ENCODE data around the gene CACNB4. TPM values are rescaled to one million over a fixed set of nuclear protein-coding genes. Genes with fewer than 3 reads are reported as not detected.

Gene CACNB4
- total RNA-seq, 1 experiment from 2014 or later, result 1.7 TPM

DNA sequence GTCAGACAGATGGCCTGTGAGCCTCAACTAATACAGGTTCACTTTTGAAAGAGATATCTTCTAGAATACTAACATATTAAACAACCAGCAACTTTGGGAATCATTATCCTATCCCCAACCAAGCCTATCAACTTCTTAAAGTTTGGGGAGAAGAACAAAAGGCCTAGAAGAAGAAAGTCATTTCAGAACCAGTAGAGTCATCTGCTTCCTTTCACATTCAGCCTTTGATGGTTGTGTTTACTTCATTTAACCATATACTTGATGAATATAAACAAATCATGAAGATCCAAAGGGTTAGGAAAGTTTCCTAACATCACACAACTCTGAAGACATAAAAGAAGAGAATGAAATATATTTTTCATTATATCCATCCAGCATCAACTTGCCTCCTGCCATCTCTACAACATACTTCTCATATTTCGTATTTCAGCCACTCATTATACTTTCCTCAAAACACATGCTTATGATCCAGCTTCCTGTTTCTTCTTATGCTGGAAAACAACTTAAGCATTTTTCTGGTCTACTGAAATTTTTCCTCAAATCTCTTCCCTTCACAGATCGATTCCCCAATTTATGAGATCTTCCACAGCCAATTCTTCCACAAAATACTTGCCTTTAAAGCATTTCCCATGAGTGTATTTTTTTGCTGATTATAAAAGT is 114.3 kb downstream of the CACNB4 start:
- no peaks in the 10 kb centered on the region; the same call in 1 of the 2 replicates for H3K36me3 ChIP-seq (ENCODE audit: control insufficient read depth, insufficient read depth, low read length)
- H3K27ac ChIP-seq (ENCODE audit: low read length), result no peak overlapping the region
- ChIA-PET CTCF (no interaction called here), POLR2A (no interaction called here)
- no peaks in the 10 kb centered on the region for H3K9me3 ChIP-seq (ENCODE audit: control insufficient read depth, insufficient read depth, low read depth, low read length)
- no peak for DNase-seq (ENCODE audit: low read depth, low spot score)
- BruUV-seq (replicated peaks), result no TSS peak
- H3K4me1 ChIP-seq (ENCODE audit: control insufficient read depth, insufficient read depth, low read length), result no peaks in the 10 kb centered on the region
- intact Hi-C loops (cut with micrococcal nuclease; ENCODE audit: unreplicated experiment), result no loop called here
- in situ Hi-C loops (cut with HindIII; ENCODE audit: low pct_unique_long_range_greater_than_20kb, low sequenced_read_pairs), result no loop called here
- ATAC-seq, result no peak
- peaks cover 12% of the 10 kb centered on the region for H3K27me3 ChIP-seq (ENCODE audit: control insufficient read depth, insufficient read depth, low read length)
- H3K4me3 ChIP-seq (ENCODE audit: low read depth in 2 of 2, low read length in 2 of 2), result no peak overlapping the region
- TF ChIP-seq, protein P1, sequence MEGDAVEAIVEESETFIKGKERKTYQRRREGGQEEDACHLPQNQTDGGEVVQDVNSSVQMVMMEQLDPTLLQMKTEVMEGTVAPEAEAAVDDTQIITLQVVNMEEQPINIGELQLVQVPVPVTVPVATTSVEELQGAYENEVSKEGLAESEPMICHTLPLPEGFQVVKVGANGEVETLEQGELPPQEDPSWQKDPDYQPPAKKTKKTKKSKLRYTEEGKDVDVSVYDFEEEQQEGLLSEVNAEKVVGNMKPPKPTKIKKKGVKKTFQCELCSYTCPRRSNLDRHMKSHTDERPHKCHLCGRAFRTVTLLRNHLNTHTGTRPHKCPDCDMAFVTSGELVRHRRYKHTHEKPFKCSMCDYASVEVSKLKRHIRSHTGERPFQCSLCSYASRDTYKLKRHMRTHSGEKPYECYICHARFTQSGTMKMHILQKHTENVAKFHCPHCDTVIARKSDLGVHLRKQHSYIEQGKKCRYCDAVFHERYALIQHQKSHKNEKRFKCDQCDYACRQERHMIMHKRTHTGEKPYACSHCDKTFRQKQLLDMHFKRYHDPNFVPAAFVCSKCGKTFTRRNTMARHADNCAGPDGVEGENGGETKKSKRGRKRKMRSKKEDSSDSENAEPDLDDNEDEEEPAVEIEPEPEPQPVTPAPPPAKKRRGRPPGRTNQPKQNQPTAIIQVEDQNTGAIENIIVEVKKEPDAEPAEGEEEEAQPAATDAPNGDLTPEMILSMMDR (IDR thresholded peaks at IDR 0.05), result no peak
- no peak for TF ChIP-seq TCF7L2 (IDR thresholded peaks at IDR 0.05; ENCODE audit: low read depth, low read length)
- TF ChIP-seq SIN3A (IDR thresholded peaks at IDR 0.05; ENCODE audit: borderline replicate concordance, insufficient read depth, low read depth, low read length), result no peak
- no peak for TF ChIP-seq POLR2AphosphoS5 (IDR thresholded peaks at IDR 0.05; ENCODE audit: low read depth, low read length)
- TF ChIP-seq, protein P2, sequence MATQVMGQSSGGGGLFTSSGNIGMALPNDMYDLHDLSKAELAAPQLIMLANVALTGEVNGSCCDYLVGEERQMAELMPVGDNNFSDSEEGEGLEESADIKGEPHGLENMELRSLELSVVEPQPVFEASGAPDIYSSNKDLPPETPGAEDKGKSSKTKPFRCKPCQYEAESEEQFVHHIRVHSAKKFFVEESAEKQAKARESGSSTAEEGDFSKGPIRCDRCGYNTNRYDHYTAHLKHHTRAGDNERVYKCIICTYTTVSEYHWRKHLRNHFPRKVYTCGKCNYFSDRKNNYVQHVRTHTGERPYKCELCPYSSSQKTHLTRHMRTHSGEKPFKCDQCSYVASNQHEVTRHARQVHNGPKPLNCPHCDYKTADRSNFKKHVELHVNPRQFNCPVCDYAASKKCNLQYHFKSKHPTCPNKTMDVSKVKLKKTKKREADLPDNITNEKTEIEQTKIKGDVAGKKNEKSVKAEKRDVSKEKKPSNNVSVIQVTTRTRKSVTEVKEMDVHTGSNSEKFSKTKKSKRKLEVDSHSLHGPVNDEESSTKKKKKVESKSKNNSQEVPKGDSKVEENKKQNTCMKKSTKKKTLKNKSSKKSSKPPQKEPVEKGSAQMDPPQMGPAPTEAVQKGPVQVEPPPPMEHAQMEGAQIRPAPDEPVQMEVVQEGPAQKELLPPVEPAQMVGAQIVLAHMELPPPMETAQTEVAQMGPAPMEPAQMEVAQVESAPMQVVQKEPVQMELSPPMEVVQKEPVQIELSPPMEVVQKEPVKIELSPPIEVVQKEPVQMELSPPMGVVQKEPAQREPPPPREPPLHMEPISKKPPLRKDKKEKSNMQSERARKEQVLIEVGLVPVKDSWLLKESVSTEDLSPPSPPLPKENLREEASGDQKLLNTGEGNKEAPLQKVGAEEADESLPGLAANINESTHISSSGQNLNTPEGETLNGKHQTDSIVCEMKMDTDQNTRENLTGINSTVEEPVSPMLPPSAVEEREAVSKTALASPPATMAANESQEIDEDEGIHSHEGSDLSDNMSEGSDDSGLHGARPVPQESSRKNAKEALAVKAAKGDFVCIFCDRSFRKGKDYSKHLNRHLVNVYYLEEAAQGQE (IDR thresholded peaks at IDR 0.05; ENCODE audit: insufficient read depth in 1 of 2, low read depth in 2 of 2, low read length in 1 of 2), result no peak

DNA sequence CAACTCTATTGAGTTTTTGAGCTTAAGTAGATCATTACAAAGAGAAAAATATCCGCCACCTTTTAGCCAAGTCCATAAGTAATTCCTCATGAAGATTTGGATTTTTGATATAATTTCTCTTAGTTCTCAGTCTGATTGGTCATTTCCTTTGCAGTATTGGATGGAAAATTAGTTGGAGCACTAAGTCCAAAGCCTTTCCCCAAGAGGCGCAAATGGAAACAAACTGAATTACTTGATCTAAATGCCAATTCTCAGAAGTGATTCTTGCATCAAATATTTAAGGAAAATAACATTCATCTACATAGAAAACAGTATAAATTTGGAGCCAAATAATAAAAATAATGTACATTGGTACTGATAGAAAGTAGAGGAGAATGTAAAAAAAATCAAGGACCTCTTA is 115.6 kb downstream of the CACNB4 start:
- ChIA-PET POLR2A (no interaction called here), CTCF (no interaction called here)
- Histone ChIP-seq H3K27ac (ENCODE audit: low read length) (no peak overlapping the region), H3K4me3 (ENCODE audit: low read depth in 2 of 2, low read length in 2 of 2) (no peak overlapping the region), H3K4me1 (ENCODE audit: control insufficient read depth, insufficient read depth, low read length) (no peaks in the 10 kb centered on the region), H3K36me3 (ENCODE audit: control insufficient read depth, insufficient read depth, low read length) (no peaks in the 10 kb centered on the region; the same call in 1 of the 2 replicates), H3K27me3 (ENCODE audit: control insufficient read depth, insufficient read depth, low read length) (peaks cover 12% of the 10 kb centered on the region), H3K9me3 (ENCODE audit: control insufficient read depth, insufficient read depth, low read depth, low read length) (no peaks in the 10 kb centered on the region)
- no peak for TF ChIP-seq TCF7L2 (IDR thresholded peaks at IDR 0.05; ENCODE audit: low read depth, low read length)
- TF ChIP-seq, protein P1 (IDR thresholded peaks at IDR 0.05), result no peak
- TF ChIP-seq, protein P2 (IDR thresholded peaks at IDR 0.05; ENCODE audit: insufficient read depth in 1 of 2, low read depth in 2 of 2, low read length in 1 of 2), result no peak
- TF ChIP-seq SIN3A (IDR thresholded peaks at IDR 0.05; ENCODE audit: borderline replicate concordance, insufficient read depth, low read depth, low read length), result no peak
- TF ChIP-seq POLR2AphosphoS5 (IDR thresholded peaks at IDR 0.05; ENCODE audit: low read depth, low read length), result no peak
- intact Hi-C loops (cut with micrococcal nuclease; ENCODE audit: unreplicated experiment), result no loop called here
- in situ Hi-C loops (cut with HindIII; ENCODE audit: low pct_unique_long_range_greater_than_20kb, low sequenced_read_pairs), result no loop called here
- DNase-seq (ENCODE audit: low read depth, low spot score) (no peak), ATAC-seq (no peak)
- BruUV-seq (replicated peaks), result no TSS peak

Data from Panc1 (cell line).